HL-60 (cell line): Measurements from ENCODE around the gene GPR17.

Experiments used
- DNase-seq, 2 experiments: peaks; one replicate each; pipeline ENCODE4 v3.0.0-alpha.2; 2010 to 2020; ENCODE audit warnings: low read depth in 1 of 2, low spot score in 1 of 2
- H3K27ac ChIP-seq: fragments of 250-450 bp; sonication (Bioruptor Pico); replicated peaks from 2 replicates; pipeline ENCODE4 v1.5.1; 2020; ENCODE audit warnings: mild to moderate bottlenecking, moderate library complexity
- H3K27me3 ChIP-seq: fragments of 250-450 bp; sonication (Bioruptor Pico); 2 replicates; pipeline ENCODE4 v1.5.1; 2021; ENCODE audit warnings: mild to moderate bottlenecking, moderate library complexity; ENCODE audit not compliant: insufficient read depth, poor library complexity, severe bottlenecking
- H3K4me3 ChIP-seq: replicated peaks from 2 replicates; pipeline ENCODE4 v1.5.1; 2011; ENCODE audit warnings: mild to moderate bottlenecking, control low read depth, low read length; ENCODE audit not compliant: insufficient read depth
- GABPA ChIP-seq: IDR thresholded peaks from 2 replicates; pipeline ENCODE4 v1.6.1; 2012; ENCODE audit warnings: low read depth
- POLR2AphosphoS5 ChIP-seq: IDR thresholded peaks from 2 replicates; pipeline ENCODE4 v1.6.1; 2012; ENCODE audit warnings: low read depth
- SPI1 ChIP-seq: IDR thresholded peaks from 2 replicates; pipeline ENCODE4 v1.6.1; 2012; ENCODE audit warnings: low read depth, mild to moderate bottlenecking, borderline replicate concordance
- TF ChIP-seq, protein P1 (sequence below): IDR thresholded peaks from one replicate; pipeline ENCODE4 v1.5.1; 2011; ENCODE audit warnings: low read length, control low read depth, inconsistent platforms; ENCODE audit not compliant: insufficient read depth
- TF ChIP-seq, protein P2 (sequence below): IDR thresholded peaks from 2 replicates; pipeline ENCODE4 v1.6.1; 2012; ENCODE audit warnings: low read depth; ENCODE audit not compliant: insufficient replicate concordance

GPR17 gene

DNA sequence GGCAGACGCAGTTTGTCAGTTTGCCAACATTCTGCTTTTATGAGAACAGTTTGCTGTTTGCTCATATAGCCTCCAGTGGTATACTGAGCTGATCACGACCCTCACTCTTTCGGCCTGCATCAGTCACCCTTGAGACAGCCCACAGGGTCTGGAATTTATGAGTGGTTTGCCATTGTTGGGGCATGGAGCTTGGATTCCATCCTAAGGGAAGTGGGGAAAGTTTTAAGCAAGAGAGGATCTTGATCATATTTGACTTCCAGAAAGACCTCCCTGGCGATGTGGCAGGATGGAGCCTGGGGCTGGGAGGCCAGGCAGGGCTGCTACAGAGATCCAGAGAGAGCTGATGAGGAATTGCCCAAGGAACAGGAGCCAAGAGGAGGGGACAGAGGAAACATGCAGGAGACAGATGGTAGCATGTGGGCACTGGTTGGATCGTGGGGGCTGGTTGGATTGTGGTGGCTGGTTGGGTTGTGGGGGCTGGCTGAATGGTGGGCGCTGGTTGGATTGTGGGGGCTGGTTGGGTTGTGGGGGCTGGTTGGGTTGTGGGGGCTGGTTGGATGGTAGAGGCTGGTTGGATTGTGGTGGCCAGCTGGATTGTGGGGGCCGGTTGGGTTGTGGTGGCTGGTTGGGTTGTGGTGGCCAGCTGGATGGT is 27.3 kb upstream of the GPR17 start:
- DNase-seq, result no peak
- TF ChIP-seq GABPA, result no peak
- TF ChIP-seq POLR2AphosphoS5, result no peak
- TF ChIP-seq SPI1, result no peak
- TF ChIP-seq, protein P1, sequence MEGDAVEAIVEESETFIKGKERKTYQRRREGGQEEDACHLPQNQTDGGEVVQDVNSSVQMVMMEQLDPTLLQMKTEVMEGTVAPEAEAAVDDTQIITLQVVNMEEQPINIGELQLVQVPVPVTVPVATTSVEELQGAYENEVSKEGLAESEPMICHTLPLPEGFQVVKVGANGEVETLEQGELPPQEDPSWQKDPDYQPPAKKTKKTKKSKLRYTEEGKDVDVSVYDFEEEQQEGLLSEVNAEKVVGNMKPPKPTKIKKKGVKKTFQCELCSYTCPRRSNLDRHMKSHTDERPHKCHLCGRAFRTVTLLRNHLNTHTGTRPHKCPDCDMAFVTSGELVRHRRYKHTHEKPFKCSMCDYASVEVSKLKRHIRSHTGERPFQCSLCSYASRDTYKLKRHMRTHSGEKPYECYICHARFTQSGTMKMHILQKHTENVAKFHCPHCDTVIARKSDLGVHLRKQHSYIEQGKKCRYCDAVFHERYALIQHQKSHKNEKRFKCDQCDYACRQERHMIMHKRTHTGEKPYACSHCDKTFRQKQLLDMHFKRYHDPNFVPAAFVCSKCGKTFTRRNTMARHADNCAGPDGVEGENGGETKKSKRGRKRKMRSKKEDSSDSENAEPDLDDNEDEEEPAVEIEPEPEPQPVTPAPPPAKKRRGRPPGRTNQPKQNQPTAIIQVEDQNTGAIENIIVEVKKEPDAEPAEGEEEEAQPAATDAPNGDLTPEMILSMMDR, result no peak
- TF ChIP-seq, protein P2, sequence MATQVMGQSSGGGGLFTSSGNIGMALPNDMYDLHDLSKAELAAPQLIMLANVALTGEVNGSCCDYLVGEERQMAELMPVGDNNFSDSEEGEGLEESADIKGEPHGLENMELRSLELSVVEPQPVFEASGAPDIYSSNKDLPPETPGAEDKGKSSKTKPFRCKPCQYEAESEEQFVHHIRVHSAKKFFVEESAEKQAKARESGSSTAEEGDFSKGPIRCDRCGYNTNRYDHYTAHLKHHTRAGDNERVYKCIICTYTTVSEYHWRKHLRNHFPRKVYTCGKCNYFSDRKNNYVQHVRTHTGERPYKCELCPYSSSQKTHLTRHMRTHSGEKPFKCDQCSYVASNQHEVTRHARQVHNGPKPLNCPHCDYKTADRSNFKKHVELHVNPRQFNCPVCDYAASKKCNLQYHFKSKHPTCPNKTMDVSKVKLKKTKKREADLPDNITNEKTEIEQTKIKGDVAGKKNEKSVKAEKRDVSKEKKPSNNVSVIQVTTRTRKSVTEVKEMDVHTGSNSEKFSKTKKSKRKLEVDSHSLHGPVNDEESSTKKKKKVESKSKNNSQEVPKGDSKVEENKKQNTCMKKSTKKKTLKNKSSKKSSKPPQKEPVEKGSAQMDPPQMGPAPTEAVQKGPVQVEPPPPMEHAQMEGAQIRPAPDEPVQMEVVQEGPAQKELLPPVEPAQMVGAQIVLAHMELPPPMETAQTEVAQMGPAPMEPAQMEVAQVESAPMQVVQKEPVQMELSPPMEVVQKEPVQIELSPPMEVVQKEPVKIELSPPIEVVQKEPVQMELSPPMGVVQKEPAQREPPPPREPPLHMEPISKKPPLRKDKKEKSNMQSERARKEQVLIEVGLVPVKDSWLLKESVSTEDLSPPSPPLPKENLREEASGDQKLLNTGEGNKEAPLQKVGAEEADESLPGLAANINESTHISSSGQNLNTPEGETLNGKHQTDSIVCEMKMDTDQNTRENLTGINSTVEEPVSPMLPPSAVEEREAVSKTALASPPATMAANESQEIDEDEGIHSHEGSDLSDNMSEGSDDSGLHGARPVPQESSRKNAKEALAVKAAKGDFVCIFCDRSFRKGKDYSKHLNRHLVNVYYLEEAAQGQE, result no peak
- H3K27me3 ChIP-seq, result no peaks in the 10 kb centered on the region

DNA sequence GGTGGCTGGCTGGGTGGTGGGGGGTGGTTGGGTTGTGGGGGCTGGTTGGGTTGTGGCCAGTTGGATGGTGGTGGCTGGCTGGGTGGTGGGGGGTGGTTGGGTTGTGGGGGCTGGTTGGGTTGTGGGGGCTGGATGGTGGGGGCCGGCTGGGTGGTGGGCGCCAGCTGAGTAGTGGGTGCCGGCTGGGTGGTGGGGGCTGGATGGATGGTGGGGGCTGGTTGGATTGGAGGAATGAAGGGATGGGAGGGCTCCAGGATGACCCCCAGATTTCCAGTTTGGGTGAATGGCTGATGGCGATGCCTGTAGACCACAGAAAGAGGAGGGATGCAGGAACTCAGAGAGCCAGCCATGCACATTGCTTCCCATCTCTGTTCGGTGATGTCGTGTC is 26.8 kb upstream of the GPR17 start:
- H3K27ac ChIP-seq, result no peak overlapping the region
- DNase-seq, result no peak
- H3K4me3 ChIP-seq, result no peak overlapping the region
- TF ChIP-seq POLR2AphosphoS5, result no peak
- no peak for TF ChIP-seq GABPA
- TF ChIP-seq SPI1, result no peak
- TF ChIP-seq, protein P2, result no peak
- TF ChIP-seq, protein P1, result no peak
- H3K27me3 ChIP-seq, result no peaks in the 10 kb centered on the region

More for the DNA sequence above, 27.3 kb upstream of the GPR17 start:
- H3K4me3 ChIP-seq, result no peak overlapping the region
- no peak overlapping the region for H3K27ac ChIP-seq

DNA sequence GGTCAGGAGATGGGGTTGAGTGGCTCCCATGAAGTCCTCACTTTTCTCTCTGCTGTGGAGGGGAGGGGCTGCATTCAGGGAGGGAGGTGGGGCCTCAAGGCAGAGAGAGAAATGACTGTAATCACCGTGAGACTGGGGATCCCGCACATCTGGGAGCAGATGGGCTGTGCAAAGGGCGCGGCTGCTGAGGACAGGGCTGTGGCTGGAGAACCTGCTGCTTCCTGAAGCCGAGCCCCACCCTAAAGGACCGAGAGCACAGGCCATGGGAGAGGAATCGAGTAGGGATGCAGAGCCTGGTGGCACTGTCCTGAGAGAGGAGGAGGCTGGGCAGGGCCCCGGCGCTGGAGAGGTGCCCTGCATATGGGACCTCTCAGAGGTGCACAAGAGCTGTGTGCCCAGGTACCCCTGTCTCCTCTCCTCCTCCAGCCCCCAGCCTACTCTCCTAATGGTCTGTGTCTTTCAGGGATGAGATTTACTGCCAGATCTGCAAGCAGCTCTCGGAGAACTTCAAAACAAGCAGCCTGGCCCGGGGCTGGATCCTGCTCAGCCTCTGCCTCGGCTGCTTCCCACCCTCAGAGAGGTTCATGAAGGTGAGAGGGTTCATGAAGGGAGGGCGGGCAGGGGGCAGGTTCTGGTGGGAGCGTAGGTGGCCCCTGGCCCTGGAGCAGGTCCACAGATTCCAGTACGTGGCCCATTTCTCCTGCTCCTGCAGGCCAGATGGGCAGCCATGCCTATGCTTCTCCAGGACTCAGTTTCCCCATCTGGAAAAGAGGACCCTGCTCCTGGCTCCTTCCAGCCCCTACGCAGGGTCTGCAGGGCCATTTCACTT is 25.9 kb upstream of the GPR17 start:
- no peak for DNase-seq
- Histone ChIP-seq H3K4me3 (no peak overlapping the region), H3K27ac (no peak overlapping the region), H3K27me3 (no peaks in the 10 kb centered on the region)
- TF ChIP-seq GABPA, result no peak
- TF ChIP-seq, protein P1, result no peak
- TF ChIP-seq POLR2AphosphoS5, result no peak
- TF ChIP-seq, protein P2, result no peak
- TF ChIP-seq SPI1, result no peak
